AG04450 (cell line): Measurements from ENCODE around the gene SARDH. TPM values are rescaled to one million over a fixed set of nuclear protein-coding genes. Genes with fewer than 3 reads are reported as not detected.

Source experiments
- CTCF ChIA-PET: fragments of 300-600, 350-600 bp; formaldehyde crosslinking; extraction: SDS; loops from one replicate; lab custom pipeline; 2022; ENCODE audit warnings: antibody characterized with exemption, inconsistent platforms; lab: Charles Lee
- POLR2A ChIA-PET: fragments of 350-600 bp; formaldehyde crosslinking; extraction: SDS; loops from one replicate; lab custom pipeline; 2021; ENCODE audit warnings: antibody characterized with exemption, inconsistent platforms; lab: Yijun Ruan, JAX
- DNase-seq: peaks from one replicate; pipeline ENCODE4 v3.0.0-alpha.2; 2011; ENCODE audit warnings: low read depth, low spot score
- H3K27ac ChIP-seq: one replicate; pipeline ENCODE4 v1.5.1; 2012; ENCODE audit warnings: low read depth, low read length, control low read depth
- H3K27me3 ChIP-seq: one replicate; pipeline ENCODE4 v1.6.0; 2012; ENCODE audit warnings: low read length; ENCODE audit not compliant: control insufficient read depth, insufficient read depth
- H3K4me3 ChIP-seq: 2 replicates; pipeline ENCODE4 v1.5.1; 2011; ENCODE audit warnings: mild to moderate bottlenecking, low read depth, low read length, control low read depth
- H3K9me3 ChIP-seq: 2 replicates; pipeline ENCODE4 v1.5.1; 2012; ENCODE audit warnings: low read length; ENCODE audit not compliant: control insufficient read depth, insufficient read depth
- polyA plus RNA-seq: library from polyadenylated mRNA; depleted of rRNA; stranded (reverse); fragments of >200 nt; gene quantifications from 2 replicates; pipeline ENCODE4 v1.2.3, GENCODE V29; 2011
- TF ChIP-seq, protein P1 (sequence below): IDR thresholded peaks from 2 replicates; pipeline ENCODE4 v1.5.1; 2011; ENCODE audit warnings: low read depth, low read length, control low read depth, inconsistent platforms

SARDH gene
- polyA plus RNA-seq, 1 experiment, result 1.3 TPM

DNA sequence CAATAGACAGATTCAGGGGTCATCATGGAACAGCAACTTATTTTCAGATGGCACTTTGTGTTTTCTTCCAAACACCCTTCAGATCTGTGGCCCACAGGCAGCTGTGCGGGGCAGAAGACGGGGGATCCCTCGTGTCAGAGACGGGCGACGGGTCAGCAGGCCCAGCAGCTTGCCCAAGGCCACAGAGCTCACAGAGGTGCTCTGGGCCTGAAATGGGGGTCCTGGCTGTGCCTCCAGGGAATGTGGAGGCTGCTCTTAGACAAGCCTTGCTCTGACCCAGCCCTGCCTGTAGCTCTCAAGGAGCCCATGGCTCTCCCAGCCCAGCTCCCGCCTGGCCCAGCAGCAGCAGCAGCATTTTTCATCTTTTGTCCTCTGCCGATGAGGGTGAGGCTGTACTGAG lies 40.9 kb upstream of the SARDH start:
- H3K4me3 ChIP-seq, result no peak overlapping the region
- ChIA-PET CTCF (no interaction called here), POLR2A (interaction anchor here (0.6 kb wide), 1 partner anchor 214 kb away, joined by 3 read pairs; no protein-coding TSS in a partner anchor)
- H3K27me3 ChIP-seq, result no peaks in the 10 kb centered on the region
- no peak for DNase-seq
- TF ChIP-seq, protein P1, sequence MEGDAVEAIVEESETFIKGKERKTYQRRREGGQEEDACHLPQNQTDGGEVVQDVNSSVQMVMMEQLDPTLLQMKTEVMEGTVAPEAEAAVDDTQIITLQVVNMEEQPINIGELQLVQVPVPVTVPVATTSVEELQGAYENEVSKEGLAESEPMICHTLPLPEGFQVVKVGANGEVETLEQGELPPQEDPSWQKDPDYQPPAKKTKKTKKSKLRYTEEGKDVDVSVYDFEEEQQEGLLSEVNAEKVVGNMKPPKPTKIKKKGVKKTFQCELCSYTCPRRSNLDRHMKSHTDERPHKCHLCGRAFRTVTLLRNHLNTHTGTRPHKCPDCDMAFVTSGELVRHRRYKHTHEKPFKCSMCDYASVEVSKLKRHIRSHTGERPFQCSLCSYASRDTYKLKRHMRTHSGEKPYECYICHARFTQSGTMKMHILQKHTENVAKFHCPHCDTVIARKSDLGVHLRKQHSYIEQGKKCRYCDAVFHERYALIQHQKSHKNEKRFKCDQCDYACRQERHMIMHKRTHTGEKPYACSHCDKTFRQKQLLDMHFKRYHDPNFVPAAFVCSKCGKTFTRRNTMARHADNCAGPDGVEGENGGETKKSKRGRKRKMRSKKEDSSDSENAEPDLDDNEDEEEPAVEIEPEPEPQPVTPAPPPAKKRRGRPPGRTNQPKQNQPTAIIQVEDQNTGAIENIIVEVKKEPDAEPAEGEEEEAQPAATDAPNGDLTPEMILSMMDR, result no peak
- peaks cover 18% of the 10 kb centered on the region for H3K9me3 ChIP-seq
- no peak overlapping the region for H3K27ac ChIP-seq

DNA sequence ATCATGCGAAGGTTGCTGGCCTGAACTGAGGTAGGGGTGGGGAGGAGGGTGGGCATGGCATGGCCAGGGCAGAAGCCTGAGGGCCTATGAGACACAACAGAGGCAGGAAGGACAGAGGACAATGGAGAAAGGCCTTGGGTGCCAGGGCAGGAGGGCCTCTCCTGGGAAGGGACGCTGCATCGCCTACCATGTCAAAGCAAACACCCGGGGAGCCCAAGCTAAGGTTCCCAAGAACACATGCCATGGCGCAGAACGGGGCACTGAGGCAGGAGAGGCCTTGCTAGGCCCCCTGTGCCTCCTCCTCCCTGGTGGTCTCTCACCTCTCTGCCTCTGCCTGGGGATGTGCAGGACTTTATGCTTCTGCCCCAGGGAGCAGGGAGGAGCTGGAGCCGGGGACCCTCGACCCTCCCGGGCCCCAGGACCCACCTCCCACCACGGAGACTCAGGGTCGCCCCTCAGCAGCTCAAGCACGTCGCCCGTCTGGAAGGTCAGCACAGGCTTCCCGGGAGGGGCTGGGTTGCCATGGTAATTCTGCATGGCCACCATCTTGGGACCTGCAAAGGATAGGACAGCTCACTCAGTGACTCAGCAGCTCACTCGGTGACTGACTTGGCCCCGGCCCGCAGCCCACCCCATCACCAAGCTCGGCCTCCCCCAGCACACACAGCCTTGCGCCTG lies 40.3 kb upstream of the SARDH start:
- ChIA-PET CTCF (no interaction called here), POLR2A (interaction anchor here (0.6 kb wide), 1 partner anchor 215 kb away, joined by 3 read pairs; no protein-coding TSS in a partner anchor)
- TF ChIP-seq, protein P1, result no peak
- Histone ChIP-seq H3K4me3 (no peak overlapping the region), H3K27me3 (no peaks in the 10 kb centered on the region), H3K27ac (no peak overlapping the region), H3K9me3 (peaks cover 22% of the 10 kb centered on the region)
- DNase-seq, result no peak

DNA sequence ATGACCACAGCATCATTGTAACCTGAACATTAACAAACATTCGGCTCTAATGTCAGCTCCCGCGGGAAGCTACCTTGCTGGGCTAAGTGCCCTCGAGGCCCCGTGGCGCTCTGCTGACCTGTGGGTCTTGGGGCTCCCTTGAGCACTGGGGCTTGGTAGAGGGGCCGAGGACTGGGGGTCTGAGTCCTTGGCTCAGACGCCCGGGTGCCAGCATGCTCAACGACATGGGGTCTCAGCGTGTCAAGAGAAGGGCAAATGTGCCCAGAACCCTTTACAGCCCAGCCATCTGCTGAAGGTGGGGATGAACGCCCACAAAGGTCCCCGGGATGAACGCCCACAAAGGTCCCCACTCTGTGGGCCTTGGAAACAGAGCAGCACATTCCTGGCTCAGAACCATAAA lies 39.7 kb upstream of the SARDH start:
- no peaks in the 10 kb centered on the region for H3K27me3 ChIP-seq
- DNase-seq, result no peak
- CTCF ChIA-PET, result no interaction called here
- no peak overlapping the region for H3K4me3 ChIP-seq
- peaks cover 22% of the 10 kb centered on the region for H3K9me3 ChIP-seq
- POLR2A ChIA-PET, result no interaction called here
- TF ChIP-seq, protein P1, result no peak
- no peak overlapping the region for H3K27ac ChIP-seq

DNA sequence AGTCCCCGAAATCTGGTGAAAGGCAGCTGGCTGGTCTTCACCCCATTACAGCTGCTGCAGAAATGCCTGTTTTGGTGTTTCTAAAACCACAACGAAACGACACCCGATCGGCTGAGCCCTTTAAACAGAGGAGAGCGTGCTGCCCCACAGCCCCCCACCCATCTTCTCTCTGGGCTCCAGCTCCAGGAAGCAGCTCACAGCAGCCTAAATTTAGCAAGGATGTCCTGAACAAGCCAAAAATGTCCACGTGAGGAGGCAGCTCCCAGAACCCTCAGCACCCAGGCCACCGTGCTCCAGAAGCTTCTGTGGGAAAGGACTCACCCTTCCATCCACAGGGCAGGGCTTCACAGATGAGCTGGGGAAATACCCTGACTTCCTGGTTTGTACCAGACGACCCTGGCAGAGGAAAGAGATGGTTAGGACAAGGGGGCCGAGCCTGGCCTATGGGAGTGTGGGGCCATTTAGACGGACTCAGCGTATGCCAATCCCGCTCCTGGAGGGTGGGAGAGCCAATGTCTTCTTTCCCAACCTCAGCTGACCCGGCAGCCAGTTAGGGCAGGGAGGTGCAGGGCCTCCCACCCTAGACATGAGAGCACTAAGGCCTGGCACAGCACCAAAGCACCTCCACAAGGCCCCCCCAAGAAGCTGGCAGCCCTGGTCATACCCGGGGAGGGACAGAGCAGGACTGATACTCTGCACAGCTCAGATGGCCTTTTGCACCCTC lies 39.1 kb upstream of the SARDH start:
- TF ChIP-seq, protein P1, result no peak
- POLR2A ChIA-PET, result no interaction called here
- Histone ChIP-seq H3K27ac (no peak overlapping the region), H3K27me3 (no peaks in the 10 kb centered on the region), H3K9me3 (peaks cover 22% of the 10 kb centered on the region), H3K4me3 (no peak overlapping the region)
- CTCF ChIA-PET, result no interaction called here
- DNase-seq, result no peak
